ENCODE data around the gene NUP37.
A peak's percentile ranks its signal among the peaks of the same experiment; 100 is the strongest.
"Not testable (repeated sequence)": the region's sequence is repeated elsewhere in the genome, so short reads cannot be mapped to it uniquely, and the experiment has no call there.

NUP37 gene

GRCh38 chr12:102093319-102093718 lies 26.6 kb downstream of the NUP37 start:
- Histone ChIP-seq H3K79me2 (ENCODE audit: control insufficient read depth, insufficient read depth, low read length, unreplicated experiment) (peaks cover 3% of the 10 kb centered on the region), H2AFZ (ENCODE audit: low read length, unreplicated experiment) (no peak overlapping the region), H3K36me3 (ENCODE audit: insufficient read depth, low read length) (peaks cover 9% of the 10 kb centered on the region), H3K4me3 (ENCODE audit: low read depth, low read length) (no peak overlapping the region), H3K4me1 (ENCODE audit: control insufficient read depth, insufficient read depth, low read length, unreplicated experiment) (peaks cover 15% of the 10 kb centered on the region), H3K27me3 (ENCODE audit: insufficient read depth, low read length) (no peaks in the 10 kb centered on the region), H3K27ac (ENCODE audit: low read depth, low read length) (no peak overlapping the region)

- not testable (repeated sequence) for H3K27ac ChIP-seq (ENCODE audit: low read depth, low read length); H3K36me3 ChIP-seq (ENCODE audit: insufficient read depth, low read length); H3K4me3 ChIP-seq (ENCODE audit: low read depth, low read length); H3K27me3 ChIP-seq (ENCODE audit: insufficient read depth, low read length); H2AFZ ChIP-seq (ENCODE audit: low read length, unreplicated experiment); H3K79me2 ChIP-seq (ENCODE audit: control insufficient read depth, insufficient read depth, low read length, unreplicated experiment)
- H3K4me1 ChIP-seq (ENCODE audit: control insufficient read depth, insufficient read depth, low read length, unreplicated experiment), result peaks cover 15% of the 10 kb centered on the region
Observed at GRCh38 chr12:102089228-102089835, 30.6 kb downstream of the NUP37 start.

GRCh38 chr12:102080842-102081241 lies 39.1 kb downstream of the NUP37 start:
- H3K36me3 ChIP-seq (ENCODE audit: insufficient read depth, low read length), result peaks cover 6% of the 10 kb centered on the region
- H3K79me2 ChIP-seq (ENCODE audit: control insufficient read depth, insufficient read depth, low read length, unreplicated experiment), result no peaks in the 10 kb centered on the region
- no peak overlapping the region for H2AFZ ChIP-seq (ENCODE audit: low read length, unreplicated experiment)
- H3K27ac ChIP-seq (ENCODE audit: low read depth, low read length), result no peak overlapping the region
- H3K4me3 ChIP-seq (ENCODE audit: low read depth, low read length), result no peak overlapping the region
- H3K4me1 ChIP-seq (ENCODE audit: control insufficient read depth, insufficient read depth, low read length, unreplicated experiment), result no peaks in the 10 kb centered on the region
- H3K27me3 ChIP-seq (ENCODE audit: insufficient read depth, low read length), result no peaks in the 10 kb centered on the region

- not testable (repeated sequence) for H2AFZ ChIP-seq (ENCODE audit: low read length, unreplicated experiment); H3K27ac ChIP-seq (ENCODE audit: low read depth, low read length); H3K79me2 ChIP-seq (ENCODE audit: control insufficient read depth, insufficient read depth, low read length, unreplicated experiment); H3K4me3 ChIP-seq (ENCODE audit: low read depth, low read length); H3K36me3 ChIP-seq (ENCODE audit: insufficient read depth, low read length); H3K27me3 ChIP-seq (ENCODE audit: insufficient read depth, low read length)
- peaks cover 14% of the 10 kb centered on the region for H3K4me1 ChIP-seq (ENCODE audit: control insufficient read depth, insufficient read depth, low read length, unreplicated experiment)
Observed at GRCh38 chr12:102072092-102072491, 47.8 kb downstream of the NUP37 start.

- Histone ChIP-seq H3K27me3 (ENCODE audit: insufficient read depth, low read length) (no peaks in the 10 kb centered on the region), H3K79me2 (ENCODE audit: control insufficient read depth, insufficient read depth, low read length, unreplicated experiment) (no peaks in the 10 kb centered on the region), H2AFZ (ENCODE audit: low read length, unreplicated experiment) (no peak overlapping the region), H3K4me1 (ENCODE audit: control insufficient read depth, insufficient read depth, low read length, unreplicated experiment) (peaks cover 14% of the 10 kb centered on the region), H3K36me3 (ENCODE audit: insufficient read depth, low read length) (no peaks in the 10 kb centered on the region), H3K27ac (ENCODE audit: low read depth, low read length) (no peak overlapping the region), H3K4me3 (ENCODE audit: low read depth, low read length) (no peak overlapping the region)
Observed at GRCh38 chr12:102069707-102070106, 50.2 kb downstream of the NUP37 start.

GRCh38 chr12:102067574-102068258 lies 52.2 kb downstream of the NUP37 start:
- H3K4me3 ChIP-seq (ENCODE audit: low read depth, low read length), result no peak overlapping the region
- no peaks in the 10 kb centered on the region for H3K36me3 ChIP-seq (ENCODE audit: insufficient read depth, low read length)
- no peak overlapping the region for H3K27ac ChIP-seq (ENCODE audit: low read depth, low read length)
- H3K79me2 ChIP-seq (ENCODE audit: control insufficient read depth, insufficient read depth, low read length, unreplicated experiment), result no peaks in the 10 kb centered on the region
- H3K4me1 ChIP-seq (ENCODE audit: control insufficient read depth, insufficient read depth, low read length, unreplicated experiment), result peaks cover 14% of the 10 kb centered on the region
- H3K27me3 ChIP-seq (ENCODE audit: insufficient read depth, low read length), result no peaks in the 10 kb centered on the region
- peak overlapping the region; percentile 17 for H2AFZ ChIP-seq (ENCODE audit: low read length, unreplicated experiment)

- Histone ChIP-seq H3K27me3 (ENCODE audit: insufficient read depth, low read length) (no peaks in the 10 kb centered on the region), H3K4me1 (ENCODE audit: control insufficient read depth, insufficient read depth, low read length, unreplicated experiment) (peaks cover 14% of the 10 kb centered on the region), H2AFZ (ENCODE audit: low read length, unreplicated experiment) (no peak overlapping the region), H3K79me2 (ENCODE audit: control insufficient read depth, insufficient read depth, low read length, unreplicated experiment) (peaks cover 9% of the 10 kb centered on the region), H3K4me3 (ENCODE audit: low read depth, low read length) (no peak overlapping the region), H3K36me3 (ENCODE audit: insufficient read depth, low read length) (0 out of 2 replicates have a peak, but pooled peaks cover under 1% of the 10 kb centered on the region), H3K27ac (ENCODE audit: low read depth, low read length) (no peak overlapping the region)
Observed at GRCh38 chr12:102064476-102064875, 55.4 kb downstream of the NUP37 start.

- peaks cover 5% of the 10 kb centered on the region; the same call in 1 of the 2 replicates for H3K36me3 ChIP-seq (ENCODE audit: insufficient read depth, low read length)
- peaks cover 9% of the 10 kb centered on the region for H3K4me1 ChIP-seq (ENCODE audit: control insufficient read depth, insufficient read depth, low read length, unreplicated experiment)
- H3K27ac ChIP-seq (ENCODE audit: low read depth, low read length), result no peak overlapping the region
- no peaks in the 10 kb centered on the region for H3K27me3 ChIP-seq (ENCODE audit: insufficient read depth, low read length)
- H3K79me2 ChIP-seq (ENCODE audit: control insufficient read depth, insufficient read depth, low read length, unreplicated experiment), result peaks cover 9% of the 10 kb centered on the region
- no peak overlapping the region for H2AFZ ChIP-seq (ENCODE audit: low read length, unreplicated experiment)
- no peak overlapping the region for H3K4me3 ChIP-seq (ENCODE audit: low read depth, low read length)
Observed at GRCh38 chr12:102063069-102063468, 56.8 kb downstream of the NUP37 start.

- H3K27me3 ChIP-seq (ENCODE audit: insufficient read depth, low read length), result no peaks in the 10 kb centered on the region
- peak overlapping the region; percentile 26 for H2AFZ ChIP-seq (ENCODE audit: low read length, unreplicated experiment)
- peaks cover 11% of the 10 kb centered on the region for H3K36me3 ChIP-seq (ENCODE audit: insufficient read depth, low read length)
- peak overlapping the region; percentile 89 for H3K4me3 ChIP-seq (ENCODE audit: low read depth, low read length)
- peaks cover 3% of the 10 kb centered on the region for H3K4me1 ChIP-seq (ENCODE audit: control insufficient read depth, insufficient read depth, low read length, unreplicated experiment)
- peaks cover 9% of the 10 kb centered on the region for H3K79me2 ChIP-seq (ENCODE audit: control insufficient read depth, insufficient read depth, low read length, unreplicated experiment)
- no peak overlapping the region for H3K27ac ChIP-seq (ENCODE audit: low read depth, low read length)
Observed at GRCh38 chr12:102062419-102062806, 57.5 kb downstream of the NUP37 start.

- H3K27ac ChIP-seq (ENCODE audit: low read depth, low read length), result peak within 1 kb of the TSS; percentile 5; the same call in 1 of the 2 replicates
- H3K36me3 ChIP-seq (ENCODE audit: insufficient read depth, low read length), result peaks cover 18% of the 10 kb centered on the region
- H3K27me3 ChIP-seq (ENCODE audit: insufficient read depth, low read length), result no peaks in the 10 kb centered on the region
- no peaks in the 10 kb centered on the region for H3K4me1 ChIP-seq (ENCODE audit: control insufficient read depth, insufficient read depth, low read length, unreplicated experiment)
- peaks cover 12% of the 10 kb centered on the region for H3K79me2 ChIP-seq (ENCODE audit: control insufficient read depth, insufficient read depth, low read length, unreplicated experiment)
- peak within 1 kb of the TSS; percentile 89 for H3K4me3 ChIP-seq (ENCODE audit: low read depth, low read length)
- H2AFZ ChIP-seq (ENCODE audit: low read length, unreplicated experiment), result peak within 1 kb of the TSS; percentile 69
Observed at GRCh38 chr12:102061560-102062418, 58.1 kb downstream of the NUP37 start, which contains the start of gene WASHC3. TSS of gene WASHC3 (minus strand) at chr12:102061991. CDS start at chr12:102061962, 29 bp downstream.

Data from ACC112 (cell line).